Activated T-helper 2 cell treated with anti-CD3 and anti-CD28 coated beads, Interferon-gamma antibody, Interleukin-2, Interleukin-4, amounts not matched to agents 10 μg/mL and 5 μg/mL and 100 μg/mL, durations not matched to agents 14 hours and 24 hours and 36 hours (primary cell): ENCODE measurements around the gene TTLL11. TPM values are rescaled to one million over a fixed set of nuclear protein-coding genes. Genes with fewer than 3 reads are reported as not detected.

ENCODE experiments used
- DNase-seq: peaks from one replicate; pipeline ENCODE4 v3.0.0; 2021; ENCODE audit warnings: low spot score
- H3K27ac Mint-ChIP-seq: one replicate; pipeline ENCODE4 v1.8.0; 2021; ENCODE audit warnings: mixed read lengths
- H3K27me3 Mint-ChIP-seq: one replicate; pipeline ENCODE4 v1.8.0; 2021; ENCODE audit warnings: low read depth, mixed read lengths
- H3K36me3 Mint-ChIP-seq: one replicate; pipeline ENCODE4 v1.8.0; 2021; ENCODE audit warnings: low read depth, mixed read lengths
- H3K4me1 Mint-ChIP-seq: one replicate; pipeline ENCODE4 v1.8.0; 2021; ENCODE audit warnings: low read depth, mixed read lengths
- H3K4me3 Mint-ChIP-seq: one replicate; pipeline ENCODE4 v1.8.0; 2021; ENCODE audit warnings: low read depth, mild to moderate bottlenecking, moderate library complexity, mixed read lengths
- H3K9me3 Mint-ChIP-seq: one replicate; pipeline ENCODE4 v1.8.0; 2021; ENCODE audit warnings: mixed read lengths
- intact Hi-C: fragments of 100-400 bp; cut with micrococcal nuclease; formaldehyde crosslinking; loops from one replicate; pipeline ENCODE4 v1.15.1; 2023
- total RNA-seq: library from RNA; stranded (reverse); gene quantifications from 2 replicates; pipeline ENCODE4 v1.2.3, GENCODE V29; 2022

The TTLL11 gene
- total RNA-seq, 1 donor from 2014 or later, result 2.2 TPM

GRCh38 chr9:121927636-121928035, 165.5 kb downstream of the TTLL11 start:
- Mint-ChIP-seq H3K4me1 (no peaks in the 10 kb centered on the region), H3K4me3 (no peak overlapping the region), H3K36me3 (no peaks in the 10 kb centered on the region), H3K27ac (no peak overlapping the region), H3K9me3 (no peaks in the 10 kb centered on the region), H3K27me3 (no peaks in the 10 kb centered on the region)
- intact Hi-C loops, result no loop called here
- DNase-seq, result no peak

- Mint-ChIP-seq H3K27ac (no peak overlapping the region), H3K4me1 (no peaks in the 10 kb centered on the region), H3K27me3 (no peaks in the 10 kb centered on the region), H3K4me3 (no peak overlapping the region), H3K9me3 (no peaks in the 10 kb centered on the region), H3K36me3 (no peaks in the 10 kb centered on the region)
- no peak for DNase-seq
- intact Hi-C loops, result no loop called here
These were observed 166.0 kb downstream of the TTLL11 start for GRCh38 chr9:121927081-121927480.

- intact Hi-C loops, result no loop called here
- no peaks in the 10 kb centered on the region for H3K27me3 Mint-ChIP-seq
These were observed 166.7 kb downstream of the TTLL11 start for GRCh38 chr9:121926351-121926801.

GRCh38 chr9:121925935-121926334, 167.2 kb downstream of the TTLL11 start:
- Mint-ChIP-seq H3K4me1 (no peaks in the 10 kb centered on the region), H3K4me3 (no peak overlapping the region), H3K9me3 (no peaks in the 10 kb centered on the region), H3K27me3 (no peaks in the 10 kb centered on the region), H3K27ac (no peak overlapping the region), H3K36me3 (no peaks in the 10 kb centered on the region)
- intact Hi-C loops, result no loop called here
- DNase-seq, result no peak

More at GRCh38 chr9:121926351-121926801, 166.7 kb downstream of the TTLL11 start:
- DNase-seq, result no peak
- Mint-ChIP-seq H3K36me3 (no peaks in the 10 kb centered on the region), H3K27ac (no peak overlapping the region), H3K9me3 (no peaks in the 10 kb centered on the region), H3K4me1 (no peaks in the 10 kb centered on the region), H3K4me3 (no peak overlapping the region)

- intact Hi-C loops, result no loop called here
- no peak overlapping the region for H3K27ac Mint-ChIP-seq
- no peaks in the 10 kb centered on the region for H3K9me3 Mint-ChIP-seq
- no peaks in the 10 kb centered on the region for H3K4me1 Mint-ChIP-seq
- H3K4me3 Mint-ChIP-seq, result no peak overlapping the region
- peaks cover 3% of the 10 kb centered on the region for H3K27me3 Mint-ChIP-seq
- no peaks in the 10 kb centered on the region for H3K36me3 Mint-ChIP-seq
- no peak for DNase-seq
These were observed 168.4 kb downstream of the TTLL11 start for GRCh38 chr9:121924700-121925099.

GRCh38 chr9:121921444-121921843, 171.7 kb downstream of the TTLL11 start:
- Mint-ChIP-seq H3K4me3 (no peak overlapping the region), H3K9me3 (no peaks in the 10 kb centered on the region), H3K27me3 (peaks cover 3% of the 10 kb centered on the region), H3K36me3 (no peaks in the 10 kb centered on the region), H3K27ac (no peak overlapping the region), H3K4me1 (no peaks in the 10 kb centered on the region)
- intact Hi-C loops, result no loop called here
- DNase-seq, result no peak

- Mint-ChIP-seq H3K27me3 (peaks cover 3% of the 10 kb centered on the region), H3K9me3 (no peaks in the 10 kb centered on the region), H3K27ac (no peak overlapping the region), H3K4me3 (no peak overlapping the region), H3K4me1 (no peaks in the 10 kb centered on the region), H3K36me3 (no peaks in the 10 kb centered on the region)
- DNase-seq, result no peak
- intact Hi-C loops, result no loop called here
These were observed 175.5 kb downstream of the TTLL11 start for GRCh38 chr9:121917375-121918335.

- H3K27ac Mint-ChIP-seq, result no peak overlapping the region
- H3K9me3 Mint-ChIP-seq, result no peaks in the 10 kb centered on the region
- no peak for DNase-seq
- intact Hi-C loops, result no loop called here
- no peaks in the 10 kb centered on the region for H3K27me3 Mint-ChIP-seq
- no peaks in the 10 kb centered on the region for H3K4me1 Mint-ChIP-seq
- no peaks in the 10 kb centered on the region for H3K36me3 Mint-ChIP-seq
- no peak overlapping the region for H3K4me3 Mint-ChIP-seq
These were observed 177.8 kb downstream of the TTLL11 start for GRCh38 chr9:121915304-121915625.

- no peak overlapping the region for H3K4me3 Mint-ChIP-seq
- peaks cover under 1% of the 10 kb centered on the region for H3K27me3 Mint-ChIP-seq
- H3K4me1 Mint-ChIP-seq, result no peaks in the 10 kb centered on the region
- H3K9me3 Mint-ChIP-seq, result no peaks in the 10 kb centered on the region
- H3K36me3 Mint-ChIP-seq, result no peaks in the 10 kb centered on the region
- intact Hi-C loops, result no loop called here
- H3K27ac Mint-ChIP-seq, result no peak overlapping the region
- no peak for DNase-seq
These were observed 178.4 kb downstream of the TTLL11 start for GRCh38 chr9:121914604-121915303.

GRCh38 chr9:121914017-121914595, 179.0 kb downstream of the TTLL11 start:
- Mint-ChIP-seq H3K27ac (no peak overlapping the region), H3K4me3 (no peak overlapping the region), H3K9me3 (no peaks in the 10 kb centered on the region), H3K27me3 (peaks cover 3% of the 10 kb centered on the region), H3K4me1 (no peaks in the 10 kb centered on the region), H3K36me3 (no peaks in the 10 kb centered on the region)
- intact Hi-C loops, result no loop called here
- DNase-seq, result no peak

GRCh38 chr9:121912812-121913627, 180.1 kb downstream of the TTLL11 start:
- Mint-ChIP-seq H3K9me3 (no peaks in the 10 kb centered on the region), H3K4me1 (no peaks in the 10 kb centered on the region), H3K27ac (no peak overlapping the region), H3K27me3 (peaks cover 3% of the 10 kb centered on the region), H3K36me3 (no peaks in the 10 kb centered on the region), H3K4me3 (no peak overlapping the region)
- no peak for DNase-seq
- intact Hi-C loops, result no loop called here

- Mint-ChIP-seq H3K4me1 (no peaks in the 10 kb centered on the region), H3K4me3 (no peak overlapping the region), H3K36me3 (no peaks in the 10 kb centered on the region), H3K27me3 (peaks cover 3% of the 10 kb centered on the region), H3K27ac (no peak overlapping the region), H3K9me3 (no peaks in the 10 kb centered on the region)
- intact Hi-C loops, result no loop called here
- DNase-seq, result no peak
These were observed 182.5 kb downstream of the TTLL11 start for GRCh38 chr9:121910491-121911040.
